Bronchial epithelial cell (primary cell): ENCODE results near the gene YKT6. TPM values are rescaled to one million over a fixed set of nuclear protein-coding genes. Genes with fewer than 3 reads are reported as not detected.
A peak's percentile ranks its signal among the peaks of the same experiment; 100 is the strongest.

ENCODE experiments used
- DNase-seq: peaks from one replicate; pipeline ENCODE4 v3.0.0-alpha.2; 2010; ENCODE audit warnings: low read depth
- FAIRE-seq: peaks from 2 replicates; lab custom pipeline; 2011; peaks lifted over from hg19 to GRCh38; lab: Jason Lieb, UNC
- H3K27me3 ChIP-seq: 2 replicates; pipeline ENCODE4 v1.5.1; 2011; ENCODE audit warnings: low read length; ENCODE audit not compliant: control insufficient read depth, insufficient read depth
- H3K36me3 ChIP-seq: 2 replicates; pipeline ENCODE4 v1.5.1; 2011; ENCODE audit warnings: low read length; ENCODE audit not compliant: control insufficient read depth, insufficient read depth
- H3K4me3 ChIP-seq: 2 replicates; pipeline ENCODE4 v1.5.1; 2011; ENCODE audit warnings: mild to moderate bottlenecking, low read depth, low read length, control low read depth
- CTCF ChIP-seq: IDR thresholded peaks from 2 replicates; pipeline ENCODE4 v1.5.1; 2011; ENCODE audit warnings: mild to moderate bottlenecking, moderate library complexity, low read length, control low read depth, inconsistent platforms; ENCODE audit not compliant: insufficient read depth, severe bottlenecking
- total RNA-seq: library from RNA; depleted of rRNA; stranded (reverse); fragments of >200 nt; gene quantifications from 2 replicates; pipeline ENCODE4 v1.2.1, GENCODE V29; 2014

YKT6 gene
- 74.5 and 109 TPM in 2 replicates for total RNA-seq

GRCh38 chr7:44200699-44201461 is at the start of gene YKT6:
YKT6 (plus strand) TSS chr7:44200978; CDS start chr7:44201136, 158 bp downstream.
- DNase-seq = peak; percentile 94
- Histone ChIP-seq H3K4me3 (peak within 1 kb of the TSS; percentile 99), H3K27me3 (no peaks in the 10 kb centered on the region), H3K36me3 (peaks cover 6% of the 10 kb centered on the region)
- peak; percentile 70 for TF ChIP-seq CTCF
- FAIRE-seq = no peak

DNA sequence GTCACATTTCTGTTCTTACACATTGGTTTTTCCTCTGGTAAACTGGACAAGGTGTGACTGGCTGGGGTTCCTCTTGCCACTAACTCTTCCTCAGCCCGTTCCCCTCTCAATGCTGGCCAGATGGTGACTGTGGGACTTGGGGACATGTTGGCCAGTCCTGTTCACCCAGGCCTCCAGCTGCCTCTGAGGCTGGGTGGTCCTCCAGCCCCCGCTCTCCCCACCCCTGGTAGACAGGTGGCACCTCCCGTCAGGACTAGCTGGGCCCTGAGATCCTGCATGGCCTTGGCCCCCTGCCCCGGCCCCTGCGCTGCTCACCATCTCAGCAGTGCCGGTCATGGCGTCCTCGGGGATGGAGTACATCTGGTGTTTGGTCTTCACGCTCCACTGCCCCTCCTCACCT is 48.8 kb upstream of the YKT6 start:
- Histone ChIP-seq H3K36me3 (no peaks in the 10 kb centered on the region), H3K4me3 (no peak overlapping the region), H3K27me3 (peaks cover 4% of the 10 kb centered on the region)
- DNase-seq (no peak), FAIRE-seq (no peak)
- no peak for TF ChIP-seq CTCF

DNA sequence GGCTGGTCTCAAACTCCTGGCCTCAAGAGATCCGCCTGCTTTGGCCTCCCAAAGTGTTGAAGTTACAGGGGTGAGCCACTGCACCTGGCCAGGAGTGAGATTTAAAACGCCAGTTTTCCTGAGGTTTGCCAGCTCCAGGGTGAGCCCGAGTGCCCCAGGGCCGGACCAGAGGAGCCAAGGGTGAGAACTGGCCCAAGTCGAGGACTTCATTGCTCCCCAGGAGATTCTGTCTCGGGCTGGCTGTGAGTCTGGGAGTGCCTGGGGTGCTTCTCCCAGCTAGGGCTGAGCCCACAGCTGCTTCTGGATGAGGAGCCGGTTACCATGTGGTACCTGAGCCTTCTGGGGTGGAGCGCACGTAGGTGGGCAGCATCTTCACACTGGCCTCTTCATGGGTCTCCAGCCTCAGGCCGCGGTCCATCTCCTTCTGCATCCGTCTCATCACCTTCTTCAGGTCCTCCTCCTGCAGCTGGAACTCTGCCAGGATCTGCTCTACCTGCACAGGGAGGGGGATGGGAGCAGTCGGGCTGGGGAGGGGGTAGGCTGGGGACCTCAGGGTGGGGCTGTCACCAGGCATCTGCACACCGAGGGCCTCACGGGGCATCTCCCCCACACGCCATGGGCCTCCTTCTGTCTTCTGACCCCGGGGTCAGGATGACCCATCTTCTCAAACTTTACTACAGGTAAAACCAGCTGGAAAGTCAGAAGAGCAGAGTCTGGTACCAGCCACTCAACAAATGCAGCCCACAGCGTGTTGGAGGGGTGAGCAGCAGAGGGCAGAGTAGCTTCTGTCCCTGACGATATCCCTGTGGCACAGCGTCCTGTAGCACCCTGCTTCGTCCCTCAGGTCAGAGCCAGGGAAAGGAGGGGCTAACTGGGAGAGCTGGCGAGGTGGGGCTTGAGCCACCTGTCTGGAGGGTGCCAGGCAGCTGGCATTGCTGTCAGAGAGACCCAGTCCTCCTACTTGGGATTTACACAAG is 47.5 kb upstream of the YKT6 start:
- TF ChIP-seq CTCF = no peak
- FAIRE-seq (no peak), DNase-seq (no peak)
- no peak overlapping the region for H3K4me3 ChIP-seq
- H3K36me3 ChIP-seq = no peaks in the 10 kb centered on the region
- peaks cover 2% of the 10 kb centered on the region for H3K27me3 ChIP-seq

- DNase-seq (no peak), FAIRE-seq (no peak)
- Histone ChIP-seq H3K36me3 (no peaks in the 10 kb centered on the region), H3K27me3 (peaks cover 2% of the 10 kb centered on the region), H3K4me3 (no peak overlapping the region)
- no peak for TF ChIP-seq CTCF
These were observed 46.8 kb upstream of the YKT6 start for GRCh38 chr7:44153948-44154335.

DNA sequence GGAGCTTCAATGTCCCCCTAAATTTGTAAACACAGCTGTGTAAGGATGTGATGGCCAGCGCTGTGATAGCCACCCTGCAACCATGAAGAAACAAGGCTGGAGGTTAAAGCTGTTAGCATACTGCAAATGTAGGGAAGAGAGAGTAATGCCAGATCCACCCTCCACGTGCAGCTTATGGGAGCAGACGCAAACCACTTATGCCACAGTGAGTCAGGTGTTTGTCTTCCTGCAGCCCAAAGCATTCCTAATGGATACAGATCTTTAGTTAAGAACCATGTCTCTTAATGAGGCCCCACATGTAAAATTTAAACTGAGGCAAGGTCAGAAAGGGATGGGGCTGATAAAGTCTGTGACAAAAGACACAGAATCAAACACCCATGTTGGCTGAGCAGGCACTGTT is 46.1 kb upstream of the YKT6 start:
- DNase-seq = no peak
- Histone ChIP-seq H3K36me3 (no peaks in the 10 kb centered on the region), H3K27me3 (peaks cover 2% of the 10 kb centered on the region), H3K4me3 (no peak overlapping the region)
- no peak for FAIRE-seq
- TF ChIP-seq CTCF = no peak
